H9 (cell line): ENCODE data around the gene CDKN2B. TPM values are rescaled to one million over a fixed set of nuclear protein-coding genes. Genes with fewer than 3 reads are reported as not detected.
A peak's percentile ranks its signal among the peaks of the same experiment; 100 is the strongest.

Experiments used
- DNase-seq: peaks from one replicate; pipeline ENCODE4 v3.0.0-alpha.2; 2017
- H2AFZ ChIP-seq: one replicate; pipeline ENCODE4 v1.6.1; 2013; ENCODE audit warnings: mild to moderate bottlenecking, low read length, control low read depth, moderate library complexity
- H2AK5ac ChIP-seq: 2 replicates; pipeline ENCODE4 v1.6.1; 2013; ENCODE audit warnings: low read length, control low read depth, mixed read lengths; ENCODE audit not compliant: insufficient read length
- H2BK120ac ChIP-seq: one replicate; pipeline ENCODE4 v1.6.1; 2013; ENCODE audit warnings: low read depth, mild to moderate bottlenecking, low read length, control low read depth, inconsistent platforms; ENCODE audit not compliant: poor library complexity, severe bottlenecking
- H2BK12ac ChIP-seq: 2 replicates; pipeline ENCODE4 v1.6.1; 2013; ENCODE audit warnings: low read length, control low read depth, mixed read lengths, low read depth; ENCODE audit not compliant: insufficient read length
- H2BK15ac ChIP-seq: 2 replicates; pipeline ENCODE4 v1.6.1; 2013; ENCODE audit warnings: low read depth, low read length, control low read depth
- H2BK20ac ChIP-seq: one replicate; pipeline ENCODE4 v1.6.1; 2013; ENCODE audit warnings: low read depth, mild to moderate bottlenecking, low read length, control low read depth, inconsistent platforms; ENCODE audit not compliant: poor library complexity, severe bottlenecking
- H2BK5ac ChIP-seq: 2 replicates; pipeline ENCODE4 v1.6.1; 2013; ENCODE audit warnings: low read length, control low read depth, mixed read lengths; ENCODE audit not compliant: insufficient read length
- H3K14ac ChIP-seq: 2 replicates; pipeline ENCODE4 v1.6.1; 2013; ENCODE audit warnings: low read length, control low read depth; ENCODE audit not compliant: insufficient read depth
- H3K18ac ChIP-seq: 2 replicates; pipeline ENCODE4 v1.6.1; 2013; ENCODE audit warnings: low read depth, mild to moderate bottlenecking, mixed read lengths, low read length, control low read depth; ENCODE audit not compliant: insufficient read length
- H3K23ac ChIP-seq: 2 replicates; pipeline ENCODE4 v1.6.1; 2013; ENCODE audit warnings: low read length, control low read depth, mixed read lengths, low read depth; ENCODE audit not compliant: insufficient read length
- H3K23me2 ChIP-seq: 2 replicates; pipeline ENCODE4 v1.6.1; 2013; ENCODE audit warnings: low read depth, mild to moderate bottlenecking, mixed read lengths, low read length, control low read depth; ENCODE audit not compliant: insufficient read length, poor library complexity, severe bottlenecking
- H3K27ac ChIP-seq: 2 replicates; pipeline ENCODE4 v1.5.1; 2013; ENCODE audit warnings: low read length, control low read depth, mixed read lengths, low read depth; ENCODE audit not compliant: insufficient read length
- H3K27me3 ChIP-seq: 2 replicates; pipeline ENCODE4 v1.6.1; 2013; ENCODE audit warnings: low read length, control low read depth, inconsistent platforms; ENCODE audit not compliant: insufficient read depth
- H3K4ac ChIP-seq: 2 replicates; pipeline ENCODE4 v1.6.1; 2013; ENCODE audit warnings: low read depth, mild to moderate bottlenecking, control low read depth, inconsistent platforms, low read length, moderate library complexity
- H3K4me1 ChIP-seq: 2 replicates; pipeline ENCODE4 v1.6.1; 2013; ENCODE audit warnings: low read length, control low read depth, inconsistent platforms; ENCODE audit not compliant: insufficient read depth
- H3K4me2 ChIP-seq: 2 replicates; pipeline ENCODE4 v1.6.1; 2013; ENCODE audit warnings: low read length, control low read depth, mixed read lengths; ENCODE audit not compliant: insufficient read length, insufficient read depth
- H3K56ac ChIP-seq: 2 replicates; pipeline ENCODE4 v1.6.1; 2013; ENCODE audit warnings: low read depth, mild to moderate bottlenecking, mixed read lengths, low read length, control low read depth; ENCODE audit not compliant: insufficient read length
- H3K79me1 ChIP-seq: 2 replicates; pipeline ENCODE4 v1.6.1; 2013; ENCODE audit warnings: low read depth, mild to moderate bottlenecking, moderate library complexity, low read length, control low read depth, inconsistent platforms; ENCODE audit not compliant: insufficient read depth, poor library complexity, severe bottlenecking
- H3K79me2 ChIP-seq: 2 replicates; pipeline ENCODE4 v1.6.1; 2013; ENCODE audit warnings: low read length, control low read depth, inconsistent platforms; ENCODE audit not compliant: insufficient read depth
- H3K9ac ChIP-seq: 2 replicates; pipeline ENCODE4 v1.6.1; 2013; ENCODE audit warnings: low read length, control low read depth, mixed read lengths; ENCODE audit not compliant: insufficient read length; ENCODE audit errors: extremely low read depth
- H3K9me3 ChIP-seq: one replicate; pipeline ENCODE4 v1.6.1; 2013; ENCODE audit warnings: low read depth, low read length, inconsistent platforms; ENCODE audit not compliant: control insufficient read depth
- H3T11ph ChIP-seq: one replicate; pipeline ENCODE4 v1.6.1; 2013; ENCODE audit warnings: mild to moderate bottlenecking, low read length, control low read depth, inconsistent platforms
- H4K20me1 ChIP-seq: one replicate; pipeline ENCODE4 v1.6.1; 2013; ENCODE audit not compliant: control insufficient read depth, insufficient read length, insufficient read depth
- H4K5ac ChIP-seq: 2 replicates; pipeline ENCODE4 v1.6.1; 2013; ENCODE audit warnings: low read depth, mild to moderate bottlenecking, mixed read lengths, low read length, control low read depth; ENCODE audit not compliant: insufficient read length
- H4K8ac ChIP-seq: replicated peaks from 2 replicates; pipeline ENCODE4 v1.6.1; 2013; ENCODE audit warnings: low read length, control low read depth, mixed read lengths, low read depth; ENCODE audit not compliant: insufficient read length
- H4K91ac ChIP-seq: 2 replicates; pipeline ENCODE4 v1.6.1; 2013; ENCODE audit warnings: low read depth, mild to moderate bottlenecking, moderate library complexity, mixed read lengths, low read length, control low read depth; ENCODE audit not compliant: insufficient read length
- H3K27ac Mint-ChIP-seq, 3 experiments: 2 replicates in 2 of 3; 3 replicates in 1 of 3; pipeline ENCODE4 v1.8.0; 2020 to 2021; ENCODE audit warnings: mixed read lengths in 3 of 3, mild to moderate bottlenecking in 1 of 3, moderate library complexity in 1 of 3
- H3K27me3 Mint-ChIP-seq: 2 replicates; pipeline ENCODE4 v1.8.0; 2021; ENCODE audit warnings: low read depth, mild to moderate bottlenecking, moderate library complexity, mixed read lengths
- H3K36me3 Mint-ChIP-seq, 3 experiments: 2 replicates in 2 of 3; 3 replicates in 1 of 3; pipeline ENCODE4 v1.8.0; 2020 to 2021; ENCODE audit warnings: low read depth in 3 of 3, mixed read lengths in 3 of 3; ENCODE audit not compliant: insufficient read depth in 1 of 3
- H3K4me1 Mint-ChIP-seq, 2 experiments: 2 replicates each; pipeline ENCODE4 v1.8.0; 2020; ENCODE audit warnings: mixed read lengths in 2 of 2
- H3K4me3 Mint-ChIP-seq, 2 experiments: 2 replicates in 1 of 2; 3 replicates in 1 of 2; pipeline ENCODE4 v1.8.0; 2020 to 2021; ENCODE audit warnings: mild to moderate bottlenecking in 2 of 2, mixed read lengths in 2 of 2, moderate library complexity in 1 of 2
- H3K9me3 Mint-ChIP-seq, 2 experiments: 2 replicates in 1 of 2; 3 replicates in 1 of 2; pipeline ENCODE4 v1.8.0; 2020; ENCODE audit warnings: mild to moderate bottlenecking in 2 of 2, mixed read lengths in 2 of 2, moderate library complexity in 1 of 2
- CTCF ChIP-seq: fragments of 200-600 bp; sonication (generic); conservative IDR thresholded peaks from 3 replicates; pipeline ENCODE4 v1.8.0; 2021; ENCODE audit warnings: antibody characterized with exemption, mild to moderate bottlenecking
- WGBS: extraction: QIAGEN DNeasy Blood & Tissue Kit; methylation state at CpG from one replicate; pipeline ENCODE4 v1.1.7; 2013; ENCODE audit warnings: missing lambda C conversion rate, low lambda C conversion rate, mixed read lengths; ENCODE audit not compliant: insufficient read length; ENCODE audit errors: extremely low coverage; 5-methylcytosine and 5-hydroxymethylcytosine counted together
- total RNA-seq: library from RNA; stranded (reverse); gene quantifications from 2 replicates; pipeline ENCODE4 v1.2.1, GENCODE V29; 2021

The CDKN2B gene
- total RNA-seq, 1 experiment from 2014 or later: 0.13 TPM

- no peaks in the 10 kb centered on the region for H3K4me1 ChIP-seq
- Mint-ChIP-seq H3K4me3 (no peak overlapping the region), H3K27me3 (peaks cover 62% of the 10 kb centered on the region), H3K27ac (no peak overlapping the region), H3K9me3 (no peaks in the 10 kb centered on the region; a peak in 2 of 5 replicates), H3K36me3 (no peaks in the 10 kb centered on the region; a peak in 1 of 7 replicates), H3K4me1 (peaks cover 4 to 11% of the 10 kb centered on the region in 2 experiments; a peak in 3 of 4 replicates)
- no peak overlapping the region for H3K9ac ChIP-seq
- H3K27ac ChIP-seq: no peak overlapping the region
- peaks cover 10% of the 10 kb centered on the region for H3K23me2 ChIP-seq
- no peaks in the 10 kb centered on the region for H3K9me3 ChIP-seq
- H3K56ac ChIP-seq: no peak overlapping the region
- TF ChIP-seq CTCF: no peak
- H2BK120ac ChIP-seq: no peak overlapping the region
- no peaks in the 10 kb centered on the region for H3K79me2 ChIP-seq
- no peaks in the 10 kb centered on the region for H3K79me1 ChIP-seq
- H3K14ac ChIP-seq: no peak overlapping the region
- H2BK20ac ChIP-seq: no peak overlapping the region
- H3K27me3 ChIP-seq: peaks cover 11% of the 10 kb centered on the region; the same call in 1 of the 2 replicates
- no peak overlapping the region for H3K23ac ChIP-seq
- H3T11ph ChIP-seq: no peak overlapping the region
- H4K8ac ChIP-seq: no peak overlapping the region
- H4K20me1 ChIP-seq: no peaks in the 10 kb centered on the region
- H3K18ac ChIP-seq: no peak overlapping the region
- no peak overlapping the region for H2BK12ac ChIP-seq
- no peak overlapping the region for H2AK5ac ChIP-seq
- no peak overlapping the region for H3K4ac ChIP-seq
- DNase-seq: peak; percentile 67
- no peak overlapping the region for H3K4me2 ChIP-seq
- no peak overlapping the region for H4K5ac ChIP-seq
- WGBS: no CpG with 5 or more reads among the region's 13 CpGs
- no peak overlapping the region for H4K91ac ChIP-seq
- H2AFZ ChIP-seq: no peak overlapping the region
- H2BK5ac ChIP-seq: no peak overlapping the region
- no peak overlapping the region for H2BK15ac ChIP-seq
Measured at GRCh38 chr9:22010866-22011625, 1.9 kb upstream of the CDKN2B start.
